Thyroid gland (tissue), 4 donors: ENCODE measurements around the gene MS4A14.

Source experiments
- CTCF ChIP-seq, 6 experiments: fragments of 200-600 bp in 3 of 6; fragments of 450-650 bp in 3 of 6; sonication (generic) in 3 of 6; IDR thresholded peaks; one replicate each; pipeline ENCODE4 v1.5.1; 2016 to 2019; ENCODE audit warnings: antibody characterized with exemption in 6 of 6, mild to moderate bottlenecking in 2 of 6, inconsistent platforms in 1 of 6, moderate library complexity in 1 of 6
- POLR2A ChIP-seq, 2 donors: fragments of 450-650 bp; IDR thresholded peaks; one replicate each; pipeline ENCODE4 v1.6.1; 2017; ENCODE audit warnings: antibody characterized with exemption in 2 of 2, mild to moderate bottlenecking in 2 of 2, moderate library complexity in 1 of 2

DNA sequence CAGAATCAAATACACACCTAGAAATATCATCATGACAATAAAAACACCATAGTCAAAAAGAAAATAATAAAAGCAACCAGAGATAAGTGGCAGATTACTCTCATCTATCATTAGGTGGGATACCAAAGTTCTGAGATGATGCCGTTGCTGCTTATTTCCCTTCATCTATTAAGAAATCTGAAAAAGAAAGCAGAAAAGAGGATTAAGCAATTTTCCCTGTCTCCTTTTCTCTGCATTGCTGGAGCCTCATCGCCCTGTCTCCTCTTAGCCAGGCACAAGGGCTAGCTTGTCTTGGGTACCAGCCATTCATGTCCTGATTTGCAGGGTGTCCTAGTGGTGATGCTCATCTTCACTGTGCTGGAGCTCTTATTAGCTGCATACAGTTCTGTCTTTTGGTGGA is 3.9 kb upstream of the MS4A14 start:
- TF ChIP-seq CTCF (IDR thresholded peaks at IDR 0.05): no peak
- TF ChIP-seq POLR2A (IDR thresholded peaks at IDR 0.05): no peak
